HTR-8/SVneo (cell line): ENCODE results near the gene DNAJC17.

Source experiments
- DNase-seq: peaks from one replicate; pipeline ENCODE4 v3.0.0; 2011; ENCODE audit warnings: low spot score, mixed read lengths; ENCODE audit not compliant: insufficient read length
- FAIRE-seq: peaks from 2 replicates; lab custom pipeline; 2011; peaks lifted over from hg19 to GRCh38; lab: Jason Lieb, UNC

The DNAJC17 gene

GRCh38 chr15:40831861-40832260 lies 24.6 kb upstream of the DNAJC17 start:
- no peak for FAIRE-seq
- no peak for DNase-seq

- no peak for DNase-seq
- FAIRE-seq = no peak
Measured at GRCh38 chr15:40830884-40831283, 23.6 kb upstream of the DNAJC17 start.

GRCh38 chr15:40829115-40829514 lies 21.8 kb upstream of the DNAJC17 start:
- no peak for FAIRE-seq

GRCh38 chr15:40828447-40829036 lies 21.3 kb upstream of the DNAJC17 start, which contains the start of gene PPP1R14D:
PPP1R14D (minus strand) TSS chr15:40828708; CDS start chr15:40828641, 67 bp downstream.
- DNase-seq = no peak

More at GRCh38 chr15:40829115-40829514, 21.8 kb upstream of the DNAJC17 start:
- DNase-seq = no peak

GRCh38 chr15:40826423-40827075 lies 19.3 kb upstream of the DNAJC17 start:
- DNase-seq (no peak), FAIRE-seq (no peak)

More at GRCh38 chr15:40828447-40829036, 21.3 kb upstream of the DNAJC17 start, which contains the start of gene PPP1R14D:
- FAIRE-seq = no peak

- no peak for DNase-seq
- FAIRE-seq = no peak
Measured at GRCh38 chr15:40825661-40826422, 18.6 kb upstream of the DNAJC17 start.

GRCh38 chr15:40823572-40824343 lies 16.5 kb upstream of the DNAJC17 start:
- no peak for DNase-seq

GRCh38 chr15:40821195-40821594 lies 13.9 kb upstream of the DNAJC17 start:
- no peak for DNase-seq
- no peak for FAIRE-seq

More at GRCh38 chr15:40823572-40824343, 16.5 kb upstream of the DNAJC17 start:
- peak; percentile 4 for FAIRE-seq

GRCh38 chr15:40819048-40819447 lies 11.8 kb upstream of the DNAJC17 start:
- no peak for FAIRE-seq

GRCh38 chr15:40815042-40815698 lies 7.9 kb upstream of the DNAJC17 start:
- FAIRE-seq = no peak
- no peak for DNase-seq

More at GRCh38 chr15:40819048-40819447, 11.8 kb upstream of the DNAJC17 start:
- DNase-seq = no peak

GRCh38 chr15:40812721-40813425 lies 5.6 kb upstream of the DNAJC17 start:
- no peak for FAIRE-seq
- no peak for DNase-seq

GRCh38 chr15:40808861-40809450 lies 1.7 kb upstream of the DNAJC17 start:
- no peak for FAIRE-seq
- no peak for DNase-seq

GRCh38 chr15:40807888-40808461 lies 702 bp upstream of the DNAJC17 start:
- no peak for FAIRE-seq
- no peak for DNase-seq

GRCh38 chr15:40806672-40807027 lies 623 bp downstream of the DNAJC17 start:
- DNase-seq (no peak), FAIRE-seq (no peak)

GRCh38 chr15:40803688-40804087 lies 3.6 kb downstream of the DNAJC17 start:
- DNase-seq = no peak
- FAIRE-seq = no peak

- no peak for FAIRE-seq
- no peak for DNase-seq
Measured at GRCh38 chr15:40803076-40803475, 4.2 kb downstream of the DNAJC17 start.

GRCh38 chr15:40799523-40799922 lies 7.8 kb downstream of the DNAJC17 start:
- DNase-seq (no peak), FAIRE-seq (no peak)

GRCh38 chr15:40796512-40796911 lies 10.8 kb downstream of the DNAJC17 start:
- FAIRE-seq (no peak), DNase-seq (no peak)
